IMR-90 (cell line): Measurements from ENCODE around the gene CDH1. TPM values are rescaled to one million over a fixed set of nuclear protein-coding genes. Genes with fewer than 3 reads are reported as not detected.
A peak's percentile ranks its signal among the peaks of the same experiment; 100 is the strongest.

Experiments used
- ATAC-seq: fragments of 200-7000 bp; cut with Tn5 transposase; 2 replicates; pipeline ENCODE4 v1.9.1; 2020; ENCODE audit warnings: low read depth, mild to moderate bottlenecking, moderate library complexity
- BruUV-seq: library from RNA; stranded (reverse); fragments of 400-500 nt; replicated peaks from 2 replicates; lab custom pipeline; 2021; lab: Mats Ljungman, UMichigan
- CTCF ChIA-PET: fragments of 300-600 bp; formaldehyde crosslinking; extraction: SDS; loops from one replicate; lab custom pipeline; 2021; ENCODE audit warnings: antibody characterized with exemption; lab: Yijun Ruan, JAX
- POLR2A ChIA-PET: fragments of 300-600 bp; sonication (Branson Sonifier 250); formaldehyde crosslinking; loops from one replicate; lab custom pipeline; 2022; ENCODE audit warnings: antibody characterized with exemption; ENCODE audit not compliant: unreplicated experiment; lab: Charles Lee
- DNase-seq: peaks from one replicate; pipeline ENCODE4 v3.0.0; 2013
- H2AFZ ChIP-seq: replicated peaks from 2 replicates; pipeline ENCODE3; 2013; ENCODE audit warnings: low read length, mild to moderate bottlenecking; ENCODE audit not compliant: poor library complexity
- H2AK5ac ChIP-seq: 2 replicates; pipeline ENCODE4 v1.6.1; 2013; ENCODE audit warnings: low read depth, low read length, inconsistent platforms
- H2AK9ac ChIP-seq: replicated peaks from 2 replicates; pipeline ENCODE3; 2013; ENCODE audit warnings: mild to moderate bottlenecking, low read depth, low read length, moderate library complexity; ENCODE audit not compliant: poor library complexity
- H2BK120ac ChIP-seq: 2 replicates; pipeline ENCODE4 v1.6.1; 2013; ENCODE audit warnings: low read depth, low read length, inconsistent platforms
- H2BK15ac ChIP-seq: 3 replicates; pipeline ENCODE4 v1.6.1; 2013; ENCODE audit warnings: low read depth, low read length, inconsistent platforms
- H2BK20ac ChIP-seq: 2 replicates; pipeline ENCODE4 v1.6.1; 2013; ENCODE audit warnings: low read depth, mild to moderate bottlenecking, inconsistent platforms, low read length, moderate library complexity
- H2BK5ac ChIP-seq: 2 replicates; pipeline ENCODE4 v1.6.1; 2013; ENCODE audit warnings: mild to moderate bottlenecking, low read depth, low read length, inconsistent platforms; ENCODE audit not compliant: poor library complexity, severe bottlenecking
- H3K14ac ChIP-seq: replicated peaks from 2 replicates; pipeline ENCODE4 v1.6.1; 2013; ENCODE audit warnings: low read depth, low read length, inconsistent platforms
- H3K18ac ChIP-seq: 2 replicates; pipeline ENCODE4 v1.6.1; 2013; ENCODE audit warnings: low read depth, low read length, control low read depth
- H3K23ac ChIP-seq: 2 replicates; pipeline ENCODE4 v1.6.1; 2013; ENCODE audit warnings: low read depth, low read length, inconsistent platforms
- H3K27ac ChIP-seq: 2 replicates; pipeline ENCODE4 v1.5.1; 2013; ENCODE audit warnings: mild to moderate bottlenecking, control low read depth, low read length; ENCODE audit not compliant: insufficient read depth
- H3K27me3 ChIP-seq: 2 replicates; pipeline ENCODE4 v1.6.1; 2013; ENCODE audit warnings: low read length; ENCODE audit not compliant: control insufficient read depth, insufficient read depth
- H3K36me3 ChIP-seq: 2 replicates; pipeline ENCODE4 v1.6.1; 2013; ENCODE audit warnings: low read length, mixed read lengths; ENCODE audit not compliant: control insufficient read depth, insufficient read depth
- H3K4ac ChIP-seq: 2 replicates; pipeline ENCODE4 v1.6.1; 2013; ENCODE audit warnings: low read depth, low read length, inconsistent platforms
- H3K4me1 ChIP-seq: 2 replicates; pipeline ENCODE4 v1.6.1; 2013; ENCODE audit warnings: low read length, mixed read lengths; ENCODE audit not compliant: control insufficient read depth, insufficient read depth
- H3K4me2 ChIP-seq: 2 replicates; pipeline ENCODE4 v1.6.1; 2013; ENCODE audit warnings: low read depth, mild to moderate bottlenecking, control low read depth, low read length, moderate library complexity
- H3K4me3 ChIP-seq: 2 replicates; pipeline ENCODE4 v1.5.1; 2013; ENCODE audit warnings: low read depth, mild to moderate bottlenecking, control low read depth, low read length, moderate library complexity; ENCODE audit not compliant: insufficient read depth
- H3K56ac ChIP-seq: 2 replicates; pipeline ENCODE4 v1.6.1; 2013; ENCODE audit warnings: low read length, inconsistent platforms; ENCODE audit not compliant: insufficient read depth; ENCODE audit errors: extremely low read depth
- H3K79me1 ChIP-seq, 2 experiments: 2 replicates each; pipeline ENCODE4 v1.6.1; 2013; ENCODE audit warnings: low read length in 2 of 2, inconsistent platforms in 1 of 2, low read depth in 1 of 2
- H3K9ac ChIP-seq: 2 replicates; pipeline ENCODE4 v1.6.1; 2013; ENCODE audit warnings: low read depth, low read length, control low read depth
- H3K9me1 ChIP-seq: 2 replicates; pipeline ENCODE4 v1.6.1; 2013; ENCODE audit warnings: low read length, inconsistent platforms; ENCODE audit not compliant: insufficient read depth
- H3K9me3 ChIP-seq: 2 replicates; pipeline ENCODE4 v1.6.1; 2013; ENCODE audit warnings: low read length; ENCODE audit not compliant: control insufficient read depth, insufficient read depth
- H4K20me1 ChIP-seq: 2 replicates; pipeline ENCODE4 v1.6.1; 2013; ENCODE audit warnings: low read length, inconsistent platforms; ENCODE audit not compliant: insufficient read depth
- H4K5ac ChIP-seq: 2 replicates; pipeline ENCODE4 v1.6.1; 2013; ENCODE audit warnings: mild to moderate bottlenecking, low read depth, low read length, control low read depth
- H4K8ac ChIP-seq, 2 experiments: 2 replicates each; pipeline ENCODE4 v1.6.1; 2013; ENCODE audit warnings: low read depth in 2 of 2, low read length in 2 of 2, control low read depth in 1 of 2, inconsistent platforms in 1 of 2
- H4K91ac ChIP-seq: 2 replicates; pipeline ENCODE4 v1.6.1; 2013; ENCODE audit warnings: low read depth, low read length, inconsistent platforms; ENCODE audit not compliant: insufficient read depth
- CEBPB ChIP-seq: IDR thresholded peaks from 2 replicates; pipeline ENCODE4 v1.6.1; 2012; ENCODE audit warnings: low read depth, low read length, improper control_type of control experiment
- WGBS, 2 experiments: methylation state at CpG; one replicate each; pipeline versions ENCODE4 v1.1.5 to v1.1.7; 2013; ENCODE audit warnings: missing lambda C conversion rate in 2 of 2; ENCODE audit not compliant: insufficient read length in 1 of 2; ENCODE audit errors: extremely low coverage in 2 of 2; 5-methylcytosine and 5-hydroxymethylcytosine counted together
- dilution Hi-C: fragments of 300-500 bp; cut with HindIII; formaldehyde crosslinking; loops from one replicate; pipeline ENCODE4 v1.14.3; 2018; ENCODE audit warnings: low sequenced_read_pairs; ENCODE audit not compliant: unreplicated experiment
- in situ Hi-C: fragments of 300-500 bp; cut with MboI; formaldehyde crosslinking; loops from 3 replicates; pipeline ENCODE4 v1.14.3; 2019; ENCODE audit warnings: low sequenced_read_pairs, inconsistent platforms, mixed read lengths
- intact Hi-C: fragments of 100-400 bp; cut with micrococcal nuclease; formaldehyde crosslinking; loops from 2 replicates; pipeline ENCODE4 v1.10.0; 2022
- polyA plus RNA-seq, 3 experiments: library from polyadenylated mRNA; depleted of rRNA; stranded (reverse); fragments of >200 nt; gene quantifications; 2 replicates each; pipeline ENCODE4 v1.2.3, GENCODE V29; 2012; ENCODE audit warnings: low replicate concordance in 1 of 3
- total RNA-seq: library from RNA; depleted of rRNA; stranded (reverse); fragments of >200 nt; gene quantifications from 2 replicates; pipeline ENCODE4 v1.2.3, GENCODE V29; 2012
- TF ChIP-seq, protein P1 (sequence below): conservative IDR thresholded peaks from 2 replicates; pipeline ENCODE4 v1.5.1; 2012; ENCODE audit warnings: mild to moderate bottlenecking, low read depth, low read length, improper control_type of control experiment

Gene CDH1
- total and polyA plus RNA-seq, 2 of the 4 experiments (the other 2 are of a cell fraction): under 0.01 TPM; not detected in 1

DNA sequence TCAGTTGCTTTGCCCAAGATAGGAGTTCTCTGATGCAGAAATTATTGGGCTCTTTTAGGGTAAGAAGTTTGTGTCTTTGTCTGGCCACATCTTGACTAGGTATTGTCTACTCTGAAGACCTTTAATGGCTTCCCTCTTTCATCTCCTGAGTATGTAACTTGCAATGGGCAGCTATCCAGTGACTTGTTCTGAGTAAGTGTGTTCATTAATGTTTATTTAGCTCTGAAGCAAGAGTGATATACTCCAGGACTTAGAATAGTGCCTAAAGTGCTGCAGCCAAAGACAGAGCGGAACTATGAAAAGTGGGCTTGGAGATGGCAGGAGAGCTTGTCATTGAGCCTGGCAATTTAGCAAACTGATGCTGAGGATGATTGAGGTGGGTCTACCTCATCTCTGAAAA, 97.5 kb downstream of the CDH1 start:
- Histone ChIP-seq H2AFZ (no peak overlapping the region), H2BK15ac (no peak overlapping the region), H3K36me3 (no peaks in the 10 kb centered on the region), H2AK5ac (no peak overlapping the region), H2BK20ac (no peak overlapping the region), H4K91ac (no peak overlapping the region), H3K14ac (no peak overlapping the region), H3K4ac (no peak overlapping the region), H3K23ac (no peak overlapping the region), H2BK120ac (no peak overlapping the region), H4K8ac (no peak overlapping the region), H4K5ac (no peak overlapping the region), H2AK9ac (no peak overlapping the region), H3K27me3 (peaks cover 4% of the 10 kb centered on the region), H3K9me1 (no peaks in the 10 kb centered on the region), H3K27ac (no peak overlapping the region), H3K4me2 (no peak overlapping the region), H3K56ac (no peak overlapping the region), H3K4me3 (no peak overlapping the region), H4K20me1 (no peaks in the 10 kb centered on the region), H3K9me3 (no peaks in the 10 kb centered on the region), H3K79me1 (no peaks in the 10 kb centered on the region), H3K4me1 (no peaks in the 10 kb centered on the region), H3K18ac (no peak overlapping the region), H2BK5ac (no peak overlapping the region), H3K9ac (no peak overlapping the region)
- no TSS peak for BruUV-seq
- DNase-seq: peak; percentile 22
- WGBS, 2 experiments: 83% methylated on average over 1 of the region's 1 CpG; no CpG with 5 or more reads in 1 of the 2 experiments
- ChIA-PET POLR2A (no interaction called here), CTCF (interaction anchor here (0.6 to 0.8 kb wide), 2 partner anchors 11 to 290 kb away, joined by 3 to 7 read pairs; no protein-coding TSS in a partner anchor)
- TF ChIP-seq, protein P1, sequence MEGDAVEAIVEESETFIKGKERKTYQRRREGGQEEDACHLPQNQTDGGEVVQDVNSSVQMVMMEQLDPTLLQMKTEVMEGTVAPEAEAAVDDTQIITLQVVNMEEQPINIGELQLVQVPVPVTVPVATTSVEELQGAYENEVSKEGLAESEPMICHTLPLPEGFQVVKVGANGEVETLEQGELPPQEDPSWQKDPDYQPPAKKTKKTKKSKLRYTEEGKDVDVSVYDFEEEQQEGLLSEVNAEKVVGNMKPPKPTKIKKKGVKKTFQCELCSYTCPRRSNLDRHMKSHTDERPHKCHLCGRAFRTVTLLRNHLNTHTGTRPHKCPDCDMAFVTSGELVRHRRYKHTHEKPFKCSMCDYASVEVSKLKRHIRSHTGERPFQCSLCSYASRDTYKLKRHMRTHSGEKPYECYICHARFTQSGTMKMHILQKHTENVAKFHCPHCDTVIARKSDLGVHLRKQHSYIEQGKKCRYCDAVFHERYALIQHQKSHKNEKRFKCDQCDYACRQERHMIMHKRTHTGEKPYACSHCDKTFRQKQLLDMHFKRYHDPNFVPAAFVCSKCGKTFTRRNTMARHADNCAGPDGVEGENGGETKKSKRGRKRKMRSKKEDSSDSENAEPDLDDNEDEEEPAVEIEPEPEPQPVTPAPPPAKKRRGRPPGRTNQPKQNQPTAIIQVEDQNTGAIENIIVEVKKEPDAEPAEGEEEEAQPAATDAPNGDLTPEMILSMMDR: no peak
- TF ChIP-seq CEBPB: no peak
- in situ Hi-C loops: no loop called here
- intact Hi-C loops: no loop called here
- dilution Hi-C loops: no loop called here
- ATAC-seq: no peak
